CD14-positive monocyte (primary cell): ENCODE results near the gene IPO9. TPM values are rescaled to one million over a fixed set of nuclear protein-coding genes. Genes with fewer than 3 reads are reported as not detected.

Experiments
- DNase-seq, 3 donors: peaks; one replicate each; pipeline ENCODE4 v3.0.0-alpha.2; 2011 to 2022
- H2AFZ ChIP-seq: 2 replicates; pipeline ENCODE4 v1.6.0; 2012; ENCODE audit warnings: mild to moderate bottlenecking, low read depth, low read length, inconsistent platforms; ENCODE audit not compliant: insufficient read depth, poor library complexity, severe bottlenecking
- H3K27ac ChIP-seq, 2 donors: 1 replicate in 1 of 2; 2 replicates in 1 of 2; pipeline ENCODE4 v1.5.1; 2012 to 2013; ENCODE audit warnings: low read length in 2 of 2, control low read depth in 1 of 2, inconsistent platforms in 1 of 2, low read depth in 1 of 2, mild to moderate bottlenecking in 1 of 2
- H3K27me3 ChIP-seq, 2 donors: one replicate each; pipeline versions ENCODE4 v1.6.0 to v1.6.1; 2011 to 2013; ENCODE audit warnings: low read length in 2 of 2; ENCODE audit not compliant: control insufficient read depth in 2 of 2, insufficient read depth in 2 of 2
- H3K36me3 ChIP-seq, 2 donors: replicated peaks in 1 of 2; 1 replicate in 1 of 2; 2 replicates in 1 of 2; pipeline versions ENCODE4 v1.5.1 to v1.6.1; 2012 to 2013; ENCODE audit warnings: low read length in 2 of 2, control low read depth in 1 of 2, inconsistent platforms in 1 of 2, mild to moderate bottlenecking in 1 of 2; ENCODE audit not compliant: insufficient read depth in 2 of 2, control insufficient read depth in 1 of 2
- H3K4me1 ChIP-seq, 2 donors: 1 replicate in 1 of 2; 2 replicates in 1 of 2; pipeline versions ENCODE4 v1.5.1 to v1.6.1; 2012 to 2013; ENCODE audit warnings: low read length in 2 of 2, control low read depth in 1 of 2, inconsistent platforms in 1 of 2, mild to moderate bottlenecking in 1 of 2, moderate library complexity in 1 of 2; ENCODE audit not compliant: insufficient read depth in 2 of 2, control insufficient read depth in 1 of 2
- H3K4me2 ChIP-seq: replicated peaks from 2 replicates; pipeline ENCODE3; 2012; ENCODE audit warnings: low read length, moderate library complexity, mild to moderate bottlenecking; ENCODE audit not compliant: poor library complexity, severe bottlenecking; ENCODE audit errors: extremely low read depth
- H3K4me3 ChIP-seq, 3 experiments: fragments of 200-600 bp in 1 of 3; sonication (generic) in 1 of 3; replicated peaks in 1 of 3; 1 replicate in 2 of 3; 2 replicates in 1 of 3; pipeline ENCODE4 v1.5.1; 2011 to 2013; ENCODE audit warnings: low read length in 3 of 3, mild to moderate bottlenecking in 3 of 3, control low read depth in 2 of 3, low read depth in 2 of 3, inconsistent platforms in 1 of 3, moderate library complexity in 1 of 3
- H3K79me2 ChIP-seq: 2 replicates; pipeline ENCODE4 v1.6.0; 2012; ENCODE audit warnings: mild to moderate bottlenecking, control low read depth, inconsistent platforms, low read length, moderate library complexity; ENCODE audit not compliant: insufficient read depth
- H3K9ac ChIP-seq: 2 replicates; pipeline ENCODE4 v1.6.0; 2017; ENCODE audit warnings: low read length, mild to moderate bottlenecking; ENCODE audit not compliant: insufficient read depth, poor library complexity, severe bottlenecking
- H3K9me3 ChIP-seq, 2 donors: replicated peaks in 1 of 2; 1 replicate in 1 of 2; 2 replicates in 1 of 2; pipeline versions ENCODE4 v1.5.1 to v1.6.1; 2012 to 2013; ENCODE audit warnings: low read length in 2 of 2, control low read depth in 1 of 2; ENCODE audit not compliant: control insufficient read depth in 1 of 2, insufficient read depth in 1 of 2
- H4K20me1 ChIP-seq: 2 replicates; pipeline ENCODE4 v1.6.0; 2012; ENCODE audit warnings: mild to moderate bottlenecking, low read length, control low read depth, moderate library complexity; ENCODE audit not compliant: insufficient read depth
- H3K27ac Mint-ChIP-seq, 7 donors: one replicate each; pipeline ENCODE4 v1.8.0; 2020; ENCODE audit warnings: mild to moderate bottlenecking in 7 of 7, mixed read lengths in 7 of 7, moderate library complexity in 6 of 7, inconsistent platforms in 2 of 7
- H3K27me3 Mint-ChIP-seq, 3 donors: one replicate each; pipeline ENCODE4 v1.8.0; 2021 to 2022; ENCODE audit warnings: low read depth in 3 of 3, mild to moderate bottlenecking in 3 of 3, mixed read lengths in 3 of 3, moderate library complexity in 3 of 3, inconsistent platforms in 1 of 3
- H3K36me3 Mint-ChIP-seq, 2 donors: one replicate each; pipeline ENCODE4 v1.8.0; 2020; ENCODE audit warnings: mixed read lengths in 2 of 2, inconsistent platforms in 1 of 2, mild to moderate bottlenecking in 1 of 2
- H3K4me1 Mint-ChIP-seq: one replicate; pipeline ENCODE4 v1.8.0; 2020; ENCODE audit warnings: mild to moderate bottlenecking, mixed read lengths
- H3K4me3 Mint-ChIP-seq, 2 donors: one replicate each; pipeline ENCODE4 v1.8.0; 2020; ENCODE audit warnings: mild to moderate bottlenecking in 2 of 2, mixed read lengths in 2 of 2, moderate library complexity in 1 of 2
- H3K9me3 Mint-ChIP-seq, 7 donors: one replicate each; pipeline ENCODE4 v1.8.0; 2020 to 2022; ENCODE audit warnings: mixed read lengths in 7 of 7, mild to moderate bottlenecking in 6 of 7, moderate library complexity in 6 of 7, inconsistent platforms in 2 of 7
- WGBS: methylation state at CpG from one replicate; pipeline ENCODE4 v1.1.5; 2013; ENCODE audit warnings: missing lambda C conversion rate; ENCODE audit not compliant: insufficient coverage; 5-methylcytosine and 5-hydroxymethylcytosine counted together
- intact Hi-C, 2 donors: fragments of 100-400 bp; cut with micrococcal nuclease; formaldehyde crosslinking; loops; one replicate each; pipeline versions ENCODE4 v1.15.0 to v1.15.1; 2023
- polyA plus RNA-seq, 3 donors: library from polyadenylated mRNA; depleted of rRNA in 1 of 3; unstranded in 2 of 3; stranded (reverse) in 1 of 3; fragments of 300-500 nt in 2 of 3; fragments of >200 nt in 1 of 3; fragmentation: Illumina TruSeq in 2 of 3; gene quantifications; 1 replicate in 2 of 3; 2 replicates in 1 of 3; pipeline ENCODE4 v1.2.3, GENCODE V29; 2012 to 2021
- TF ChIP-seq, protein P1 (sequence below): fragments of 200-600 bp; IDR thresholded peaks from one replicate; pipeline ENCODE4 v1.8.0; 2022; ENCODE audit warnings: antibody characterized with exemption, mild to moderate bottlenecking

Gene IPO9
- polyA plus RNA-seq, 3 donors, result 11.3 to 12.6 (median 12.0) TPM

GRCh38 chr1:201883786-201884185 is 54.8 kb downstream of the IPO9 start:
- Histone ChIP-seq H4K20me1 (no peaks in the 10 kb centered on the region), H2AFZ (peak overlapping the region; percentile 24), H3K36me3 (no peaks in the 10 kb centered on the region), H3K9me3 (no peaks in the 10 kb centered on the region), H3K9ac (peak overlapping the region; percentile 5), H3K27me3 (peaks cover 13 to 24% of the 10 kb centered on the region in 2 donors), H3K4me2 (peak overlapping the region; percentile 56), H3K27ac (peak overlapping the region; percentile 0 to 85), H3K4me3 (peak overlapping the region in 2 of 3 experiments; percentile 7 to 32), H3K4me1 (peaks cover 45 to 47% of the 10 kb centered on the region in 2 donors), H3K79me2 (no peaks in the 10 kb centered on the region)
- Mint-ChIP-seq H3K4me3 (peak overlapping the region in 1 of 2 donors; percentile 80), H3K27ac (peak overlapping the region; percentile 77 to 94 (median 91)), H3K27me3 (peaks cover 23 to 33% (median 31%) of the 10 kb centered on the region in 3 donors), H3K4me1 (peaks cover 44% of the 10 kb centered on the region), H3K9me3 (peaks cover 0 to 6% (median 0%) of the 10 kb centered on the region in 7 donors), H3K36me3 (peaks cover 0 to 4% of the 10 kb centered on the region in 2 donors)
- WGBS, result 0% methylated on average over 4 of the region's 7 CpGs
- DNase-seq, result peak; percentile 77 to 86 (median 79)
- intact Hi-C loops, result loop anchor here in 1 of 2 donors (5.0 to 10.0 kb wide), 2 partner anchors 56 to 261 kb away; partner anchors contain the start of genes ARL8A and IPO9
- TF ChIP-seq, protein P1, sequence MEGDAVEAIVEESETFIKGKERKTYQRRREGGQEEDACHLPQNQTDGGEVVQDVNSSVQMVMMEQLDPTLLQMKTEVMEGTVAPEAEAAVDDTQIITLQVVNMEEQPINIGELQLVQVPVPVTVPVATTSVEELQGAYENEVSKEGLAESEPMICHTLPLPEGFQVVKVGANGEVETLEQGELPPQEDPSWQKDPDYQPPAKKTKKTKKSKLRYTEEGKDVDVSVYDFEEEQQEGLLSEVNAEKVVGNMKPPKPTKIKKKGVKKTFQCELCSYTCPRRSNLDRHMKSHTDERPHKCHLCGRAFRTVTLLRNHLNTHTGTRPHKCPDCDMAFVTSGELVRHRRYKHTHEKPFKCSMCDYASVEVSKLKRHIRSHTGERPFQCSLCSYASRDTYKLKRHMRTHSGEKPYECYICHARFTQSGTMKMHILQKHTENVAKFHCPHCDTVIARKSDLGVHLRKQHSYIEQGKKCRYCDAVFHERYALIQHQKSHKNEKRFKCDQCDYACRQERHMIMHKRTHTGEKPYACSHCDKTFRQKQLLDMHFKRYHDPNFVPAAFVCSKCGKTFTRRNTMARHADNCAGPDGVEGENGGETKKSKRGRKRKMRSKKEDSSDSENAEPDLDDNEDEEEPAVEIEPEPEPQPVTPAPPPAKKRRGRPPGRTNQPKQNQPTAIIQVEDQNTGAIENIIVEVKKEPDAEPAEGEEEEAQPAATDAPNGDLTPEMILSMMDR, result no peak

GRCh38 chr1:201884425-201884824 is 55.5 kb downstream of the IPO9 start:
- no peak overlapping the region for H2AFZ ChIP-seq
- H3K27ac ChIP-seq, result peak overlapping the region in 1 of 2 donors; percentile 85
- TF ChIP-seq, protein P1, result no peak
- Mint-ChIP-seq H3K27ac (peak overlapping the region in 4 of 7 donors; percentile 73 to 92 (median 87)), H3K4me1 (peaks cover 47% of the 10 kb centered on the region), H3K27me3 (peaks cover 28 to 40% (median 37%) of the 10 kb centered on the region in 3 donors), H3K36me3 (peaks cover 0 to 4% of the 10 kb centered on the region in 2 donors), H3K4me3 (no peak overlapping the region), H3K9me3 (peaks cover 0 to 9% (median 0%) of the 10 kb centered on the region in 7 donors)
- no peak overlapping the region for H3K4me3 ChIP-seq
- H3K4me1 ChIP-seq, result peaks cover 50 to 53% of the 10 kb centered on the region in 2 donors
- H3K27me3 ChIP-seq, result peaks cover 14 to 30% of the 10 kb centered on the region in 2 donors
- peaks cover 0 to 5% of the 10 kb centered on the region in 2 donors for H3K9me3 ChIP-seq
- peak in 1 of 3 donors; percentile 1 for DNase-seq
- H3K9ac ChIP-seq, result no peak overlapping the region
- peak overlapping the region; percentile 56 for H3K4me2 ChIP-seq
- H3K36me3 ChIP-seq, result no peaks in the 10 kb centered on the region
- H3K79me2 ChIP-seq, result no peaks in the 10 kb centered on the region
- intact Hi-C loops, result loop anchor here in 1 of 2 donors (5.0 to 10.0 kb wide), 2 partner anchors 57 to 260 kb away; partner anchors contain the start of genes ARL8A and IPO9
- 44% methylated on average over 1 of the region's 1 CpG for WGBS
- H4K20me1 ChIP-seq, result no peaks in the 10 kb centered on the region
